Epithelial cell of esophagus (primary cell): ENCODE results near the gene LILRB2.
"Not testable (repeated sequence)": the region's sequence is repeated elsewhere in the genome, so short reads cannot be mapped to it uniquely, and the experiment has no call there.

Source experiments
- DNase-seq: peaks from one replicate; pipeline ENCODE4 v3.0.0; 2010; ENCODE audit warnings: low read depth
- H3K4me3 ChIP-seq: 2 replicates; pipeline ENCODE4 v1.5.1; 2011; ENCODE audit warnings: mild to moderate bottlenecking, low read length, control low read depth
- CTCF ChIP-seq: IDR thresholded peaks from 2 replicates; pipeline ENCODE4 v1.5.1; 2011; ENCODE audit warnings: low read depth, mild to moderate bottlenecking, low read length, control low read depth, inconsistent platforms; ENCODE audit not compliant: insufficient read depth; ENCODE audit errors: missing control alignments

The LILRB2 gene

DNA sequence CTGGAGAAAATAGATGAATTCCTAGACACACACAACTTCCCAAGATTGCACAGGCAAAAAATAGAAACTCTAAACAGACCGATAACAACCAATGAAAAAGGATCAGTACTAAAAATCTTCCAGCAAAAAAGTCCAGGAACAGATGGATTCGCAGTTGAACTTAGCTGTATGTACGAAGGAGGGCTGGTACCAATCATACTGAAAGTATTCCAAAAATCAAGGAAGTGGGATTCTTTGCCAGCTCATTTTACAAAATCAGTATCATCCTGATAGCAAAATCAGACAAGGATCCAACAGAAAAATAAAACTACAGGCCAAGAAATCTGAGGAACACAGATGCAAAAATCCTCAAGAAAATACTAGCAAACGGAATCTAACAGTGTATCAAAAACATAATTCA, 6.5 kb upstream of the LILRB2 start:
- TF ChIP-seq CTCF = no peak
- no peak overlapping the region for H3K4me3 ChIP-seq
- DNase-seq = no peak

DNA sequence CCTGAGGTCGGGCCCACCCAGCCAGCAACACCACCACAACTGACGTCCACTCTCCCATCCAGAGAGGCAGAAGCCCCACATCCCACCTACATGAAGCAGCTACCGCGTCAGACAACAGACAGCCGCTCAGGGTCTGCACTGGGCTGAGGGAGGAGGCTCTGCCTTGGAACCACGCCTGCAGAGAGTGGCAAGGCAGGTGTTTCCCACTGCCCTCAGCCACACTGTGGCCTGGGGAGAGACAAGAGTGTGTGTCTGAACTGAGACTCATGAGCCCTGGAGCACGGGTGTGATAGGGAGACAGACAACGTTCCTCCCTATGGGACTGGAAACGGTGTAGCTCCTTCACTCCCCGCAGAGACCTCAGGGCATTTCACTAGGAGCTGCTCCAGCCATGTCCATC, 5.4 kb upstream of the LILRB2 start:
- not testable (repeated sequence) for DNase-seq, H3K4me3 ChIP-seq

DNA sequence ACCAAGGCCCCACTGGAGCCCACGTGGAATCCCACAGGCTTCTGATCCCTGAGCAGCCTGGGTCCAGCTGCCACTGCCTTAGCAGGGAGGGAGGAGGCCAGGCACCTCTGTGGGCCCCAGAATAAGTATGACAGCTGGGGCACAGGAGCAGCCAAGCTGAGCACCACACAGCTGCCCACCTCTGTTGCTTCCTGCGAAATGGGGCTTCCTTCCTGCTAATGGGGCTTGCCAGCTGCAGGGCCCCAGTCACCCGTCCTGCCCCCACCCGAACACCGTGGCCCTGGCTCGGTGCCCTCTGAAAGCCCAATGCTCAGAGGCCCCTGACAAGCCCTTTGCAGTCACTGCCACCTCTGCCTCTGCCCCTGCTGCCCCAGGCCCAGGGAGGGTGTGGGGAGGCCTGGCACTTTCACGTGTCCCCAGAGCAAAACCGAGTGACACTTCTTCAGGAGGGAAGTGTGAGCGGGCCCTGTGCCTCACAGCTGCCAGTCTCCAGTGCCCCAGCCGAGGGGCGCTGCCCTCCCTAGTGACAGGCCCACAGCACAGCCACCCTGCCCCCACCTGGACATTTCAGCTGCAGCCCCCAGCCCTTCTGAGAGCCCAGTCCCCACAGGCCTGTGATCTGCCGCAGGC, 4.6 kb upstream of the LILRB2 start:
- DNase-seq, H3K4me3 ChIP-seq: not testable (repeated sequence)

GRCh38 chr19:54282686-54283470, 2.0 kb upstream of the LILRB2 start:
- DNase-seq = no peak
- no peak for TF ChIP-seq CTCF
- no peak overlapping the region for H3K4me3 ChIP-seq

- H3K4me3 ChIP-seq, DNase-seq: not testable (repeated sequence)
These were observed 792 bp upstream of the LILRB2 start for GRCh38 chr19:54281729-54282075.

DNA sequence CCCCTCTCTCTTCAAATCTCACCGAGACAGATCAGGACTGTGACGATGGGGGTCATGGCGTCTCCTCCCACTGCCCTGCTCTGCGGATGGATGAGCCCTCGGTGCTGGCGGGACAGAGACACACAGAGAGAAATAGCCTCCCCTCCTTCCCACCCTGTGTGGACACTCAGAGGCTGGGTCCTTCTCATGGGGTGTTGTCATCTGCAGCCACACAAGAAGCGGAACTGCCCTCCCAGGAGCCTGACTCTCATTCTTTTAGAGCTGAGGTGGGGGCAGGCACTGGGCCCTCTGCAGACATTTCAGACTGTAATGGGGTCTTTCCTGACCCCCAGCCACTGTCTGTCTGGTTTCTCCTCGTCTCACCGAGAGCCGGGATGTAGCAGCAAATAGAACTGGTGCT, 469 bp downstream of the LILRB2 start:
- DNase-seq, H3K4me3 ChIP-seq: not testable (repeated sequence)

DNA sequence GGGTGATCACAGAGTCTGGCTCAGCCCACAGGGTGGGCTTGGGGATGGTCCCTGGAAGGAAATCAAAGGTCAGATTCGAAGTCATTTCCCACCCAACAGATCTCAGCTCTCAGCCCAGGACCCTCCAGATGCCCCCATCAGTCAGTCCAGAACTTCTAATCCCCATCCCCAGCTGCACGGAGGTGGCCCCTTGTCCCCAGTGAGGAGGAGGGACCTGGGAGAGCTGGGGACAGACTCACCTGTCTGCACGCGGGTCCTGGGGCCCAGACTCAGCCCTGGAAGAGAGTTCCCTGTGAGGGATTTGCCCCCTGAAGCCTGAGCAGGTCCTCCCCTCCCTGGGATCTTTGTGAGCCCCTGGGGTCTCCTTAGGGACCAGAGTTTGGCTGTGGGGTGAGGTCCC, 885 bp downstream of the LILRB2 start:
- not testable (repeated sequence) for H3K4me3 ChIP-seq, DNase-seq

DNA sequence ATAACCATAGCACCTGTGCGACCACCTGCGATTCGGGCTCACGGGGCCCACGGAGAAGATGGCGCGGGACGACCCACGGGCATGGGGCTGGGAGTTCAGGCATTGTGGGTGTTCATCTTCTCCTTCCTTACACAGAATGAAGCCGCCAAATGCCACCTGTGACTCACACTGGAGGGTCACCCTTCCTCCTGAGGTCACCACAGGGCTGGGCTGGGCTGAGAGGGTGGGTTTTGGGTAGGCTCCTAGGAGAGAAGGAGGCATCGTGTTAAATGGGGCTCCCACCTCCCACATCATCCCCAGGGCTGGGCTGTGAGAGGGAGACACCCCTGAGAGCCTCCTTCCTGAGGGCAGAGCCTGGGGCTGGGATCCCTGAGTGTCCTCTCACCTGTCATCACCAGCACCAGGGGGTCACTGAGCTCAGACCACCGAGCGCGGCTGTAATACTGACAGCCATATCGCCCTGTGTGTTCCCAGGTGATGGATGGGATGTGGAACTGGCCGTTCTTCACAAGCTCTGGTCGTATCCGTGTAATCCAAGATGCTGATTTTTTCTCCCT, 1.4 kb downstream of the LILRB2 start:
- H3K4me3 ChIP-seq = no peak overlapping the region
- TF ChIP-seq CTCF = no peak
- DNase-seq = no peak

- not testable (repeated sequence) for DNase-seq
These were observed 2.2 kb downstream of the LILRB2 start for GRCh38 chr19:54278571-54279195.

GRCh38 chr19:54278056-54278455, 2.9 kb downstream of the LILRB2 start:
- not testable (repeated sequence) for DNase-seq, H3K4me3 ChIP-seq

More at GRCh38 chr19:54278571-54279195, 2.2 kb downstream of the LILRB2 start:
- not testable (repeated sequence) for H3K4me3 ChIP-seq

- DNase-seq, H3K4me3 ChIP-seq: not testable (repeated sequence)
These were observed 3.7 kb downstream of the LILRB2 start for GRCh38 chr19:54277111-54277615.
